CD4-positive, CD25-positive, alpha-beta regulatory T cell (primary cell): ENCODE data around the gene NIPAL3. TPM values are rescaled to one million over a fixed set of nuclear protein-coding genes. Genes with fewer than 3 reads are reported as not detected.

Experiments
- ATAC-seq, 2 donors: fragments of 150-1000 bp; cut with Tn5 transposase; one replicate each; pipeline ENCODE4 v1.10.0; 2021; ENCODE audit warnings: low read depth in 2 of 2, moderate number of reproducible peaks in 2 of 2, moderate library complexity in 1 of 2
- DNase-seq, 3 donors: peaks; one replicate each; pipeline versions ENCODE4 v3.0.0 to v3.0.0-alpha.2; 2012 to 2022; ENCODE audit warnings: mixed read lengths in 1 of 3
- H3K27ac ChIP-seq: one replicate; pipeline ENCODE4 v1.7.0; 2013; ENCODE audit warnings: mild to moderate bottlenecking, low read length; ENCODE audit not compliant: insufficient read depth, poor library complexity, severe bottlenecking
- H3K27me3 ChIP-seq: one replicate; pipeline ENCODE4 v1.7.0; 2013; ENCODE audit warnings: low read length; ENCODE audit not compliant: control insufficient read depth, insufficient read depth
- H3K36me3 ChIP-seq: one replicate; pipeline ENCODE4 v1.7.0; 2013; ENCODE audit warnings: mild to moderate bottlenecking, low read length, moderate library complexity; ENCODE audit not compliant: control insufficient read depth, insufficient read depth
- H3K4me1 ChIP-seq: 2 replicates; pipeline ENCODE4 v1.7.0; 2013; ENCODE audit warnings: mild to moderate bottlenecking, low read length; ENCODE audit not compliant: insufficient read depth, control insufficient read depth, poor library complexity, severe bottlenecking
- H3K4me3 ChIP-seq: one replicate; pipeline ENCODE4 v1.7.0; 2013; ENCODE audit warnings: low read depth, mild to moderate bottlenecking, low read length, moderate library complexity
- H3K9me3 ChIP-seq, 2 experiments: 1 replicate in 1 of 2; 2 replicates in 1 of 2; pipeline ENCODE4 v1.7.0; 2013; ENCODE audit warnings: low read length in 2 of 2, mild to moderate bottlenecking in 1 of 2, moderate library complexity in 1 of 2; ENCODE audit not compliant: control insufficient read depth in 2 of 2
- H3K27ac Mint-ChIP-seq, 3 donors: one replicate each; pipeline ENCODE4 v1.8.0; 2020 to 2022; ENCODE audit warnings: mild to moderate bottlenecking in 3 of 3, mixed read lengths in 3 of 3, moderate library complexity in 2 of 3
- H3K27me3 Mint-ChIP-seq: one replicate; pipeline ENCODE4 v1.8.0; 2022; ENCODE audit warnings: mild to moderate bottlenecking, mixed read lengths
- H3K36me3 Mint-ChIP-seq: one replicate; pipeline ENCODE4 v1.8.0; 2020; ENCODE audit warnings: mixed read lengths
- H3K4me1 Mint-ChIP-seq, 4 donors: one replicate each; pipeline ENCODE4 v1.8.0; 2020 to 2022; ENCODE audit warnings: mixed read lengths in 4 of 4, mild to moderate bottlenecking in 1 of 4
- H3K4me3 Mint-ChIP-seq, 4 donors: one replicate each; pipeline ENCODE4 v1.8.0; 2020 to 2022; ENCODE audit warnings: mild to moderate bottlenecking in 4 of 4, mixed read lengths in 4 of 4, moderate library complexity in 3 of 4
- H3K9me3 Mint-ChIP-seq, 7 donors: one replicate each; pipeline ENCODE4 v1.8.0; 2020 to 2022; ENCODE audit warnings: mixed read lengths in 7 of 7, mild to moderate bottlenecking in 3 of 7, moderate library complexity in 2 of 7
- polyA plus RNA-seq, 4 donors: library from polyadenylated mRNA; unstranded; fragments of 300-500 nt; fragmentation: Illumina TruSeq; gene quantifications; one replicate each; pipeline ENCODE4 v1.2.3, GENCODE V29; 2021
- total RNA-seq: library from RNA; stranded (reverse); gene quantifications from one replicate; pipeline ENCODE4 v1.2.3, GENCODE V29; 2022

NIPAL3 gene
- total and polyA plus RNA-seq, 5 donors from 2014 or later, result 57.0 to 70.2 (median 63.0) TPM

GRCh38 chr1:24392604-24392946 lies 23.0 kb upstream of the NIPAL3 start:
- Mint-ChIP-seq H3K9me3 (no peaks in the 10 kb centered on the region), H3K36me3 (peaks cover 3% of the 10 kb centered on the region), H3K27me3 (no peaks in the 10 kb centered on the region), H3K4me1 (peaks cover 25 to 34% (median 26%) of the 10 kb centered on the region in 4 donors), H3K27ac (peak overlapping the region; percentile 96 to 98 (median 98)), H3K4me3 (peak overlapping the region in 3 of 4 donors; percentile 85 to 89 (median 86))
- no peak for DNase-seq
- Histone ChIP-seq H3K27me3 (no peaks in the 10 kb centered on the region), H3K9me3 (no peaks in the 10 kb centered on the region), H3K27ac (peak overlapping the region; percentile 88), H3K36me3 (no peaks in the 10 kb centered on the region), H3K4me1 (peaks cover 29% of the 10 kb centered on the region), H3K4me3 (peak overlapping the region; percentile 88)
- no peak for ATAC-seq

- ATAC-seq, result no peak
- Histone ChIP-seq H3K4me3 (peak overlapping the region; percentile 8), H3K9me3 (no peaks in the 10 kb centered on the region), H3K36me3 (no peaks in the 10 kb centered on the region), H3K4me1 (peaks cover 29% of the 10 kb centered on the region), H3K27me3 (no peaks in the 10 kb centered on the region), H3K27ac (peak overlapping the region; percentile 88)
- DNase-seq, result peak in 2 of 3 donors; percentile 10 to 50
- Mint-ChIP-seq H3K9me3 (no peaks in the 10 kb centered on the region), H3K4me1 (peaks cover 25 to 34% (median 26%) of the 10 kb centered on the region in 4 donors), H3K36me3 (peaks cover 3% of the 10 kb centered on the region), H3K27me3 (no peaks in the 10 kb centered on the region), H3K27ac (peak overlapping the region; percentile 58 to 96 (median 88)), H3K4me3 (peak overlapping the region in 2 of 4 donors; percentile 14 to 85)
Observed at GRCh38 chr1:24392982-24393650, 22.5 kb upstream of the NIPAL3 start.

- Histone ChIP-seq H3K4me3 (no peak overlapping the region), H3K27ac (no peak overlapping the region), H3K36me3 (no peaks in the 10 kb centered on the region), H3K4me1 (peaks cover 29% of the 10 kb centered on the region), H3K9me3 (no peaks in the 10 kb centered on the region), H3K27me3 (no peaks in the 10 kb centered on the region)
- Mint-ChIP-seq H3K27me3 (no peaks in the 10 kb centered on the region), H3K4me3 (no peak overlapping the region), H3K27ac (peak overlapping the region in 2 of 3 donors; percentile 88 to 96), H3K36me3 (peaks cover 3% of the 10 kb centered on the region), H3K9me3 (no peaks in the 10 kb centered on the region), H3K4me1 (peaks cover 25 to 34% (median 26%) of the 10 kb centered on the region in 4 donors)
- ATAC-seq, result no peak
- no peak for DNase-seq
Observed at GRCh38 chr1:24393892-24394291, 21.7 kb upstream of the NIPAL3 start.

GRCh38 chr1:24400065-24400464 lies 15.5 kb upstream of the NIPAL3 start:
- no peaks in the 10 kb centered on the region for H3K27me3 Mint-ChIP-seq
- peaks cover 0 to 4% (median 1%) of the 10 kb centered on the region in 4 donors for H3K4me1 Mint-ChIP-seq
- Histone ChIP-seq H3K9me3 (no peaks in the 10 kb centered on the region), H3K4me3 (no peak overlapping the region), H3K36me3 (no peaks in the 10 kb centered on the region), H3K27ac (no peak overlapping the region), H3K4me1 (no peaks in the 10 kb centered on the region), H3K27me3 (no peaks in the 10 kb centered on the region)
- H3K9me3 Mint-ChIP-seq, result no peaks in the 10 kb centered on the region
- no peak overlapping the region for H3K4me3 Mint-ChIP-seq
- no peak for ATAC-seq
- DNase-seq, result no peak
- H3K36me3 Mint-ChIP-seq, result peaks cover 13% of the 10 kb centered on the region
- H3K27ac Mint-ChIP-seq, result no peak overlapping the region

- Mint-ChIP-seq H3K36me3 (peaks cover 13% of the 10 kb centered on the region), H3K27me3 (no peaks in the 10 kb centered on the region), H3K4me1 (peaks cover 0 to 4% (median 1%) of the 10 kb centered on the region in 4 donors), H3K27ac (no peak overlapping the region), H3K9me3 (no peaks in the 10 kb centered on the region), H3K4me3 (no peak overlapping the region)
- no peaks in the 10 kb centered on the region for H3K9me3 ChIP-seq
- H3K27me3 ChIP-seq, result no peaks in the 10 kb centered on the region
- no peak overlapping the region for H3K4me3 ChIP-seq
- H3K27ac ChIP-seq, result no peak overlapping the region
- DNase-seq (no peak), ATAC-seq (no peak)
- H3K36me3 ChIP-seq, result no peaks in the 10 kb centered on the region
- no peaks in the 10 kb centered on the region for H3K4me1 ChIP-seq
Observed at GRCh38 chr1:24403806-24404205, 11.8 kb upstream of the NIPAL3 start.

- H3K27ac ChIP-seq, result no peak overlapping the region
- no peak for DNase-seq
- H3K4me3 ChIP-seq, result no peak overlapping the region
- no peak for ATAC-seq
- H3K9me3 ChIP-seq, result no peaks in the 10 kb centered on the region
- H3K9me3 Mint-ChIP-seq, result no peaks in the 10 kb centered on the region
- H3K4me1 ChIP-seq, result no peaks in the 10 kb centered on the region
- no peaks in the 10 kb centered on the region for H3K27me3 ChIP-seq
- H3K36me3 ChIP-seq, result no peaks in the 10 kb centered on the region
- H3K27me3 Mint-ChIP-seq, result no peaks in the 10 kb centered on the region
- H3K36me3 Mint-ChIP-seq, result no peaks in the 10 kb centered on the region
- H3K4me3 Mint-ChIP-seq, result no peak overlapping the region
- H3K4me1 Mint-ChIP-seq, result peaks cover 0 to 8% (median 6%) of the 10 kb centered on the region in 4 donors
- H3K27ac Mint-ChIP-seq, result no peak overlapping the region
Observed at GRCh38 chr1:24406788-24407187, 8.8 kb upstream of the NIPAL3 start.

- Histone ChIP-seq H3K27me3 (no peaks in the 10 kb centered on the region), H3K27ac (no peak overlapping the region), H3K4me1 (peaks cover 7% of the 10 kb centered on the region), H3K4me3 (no peak overlapping the region), H3K9me3 (no peaks in the 10 kb centered on the region), H3K36me3 (no peaks in the 10 kb centered on the region)
- Mint-ChIP-seq H3K9me3 (no peaks in the 10 kb centered on the region), H3K4me3 (no peak overlapping the region), H3K4me1 (peaks cover 4 to 28% (median 18%) of the 10 kb centered on the region in 4 donors), H3K36me3 (no peaks in the 10 kb centered on the region), H3K27me3 (no peaks in the 10 kb centered on the region), H3K27ac (no peak overlapping the region)
- ATAC-seq (no peak), DNase-seq (no peak)
Observed at GRCh38 chr1:24409535-24409934, 6.1 kb upstream of the NIPAL3 start.

GRCh38 chr1:24410750-24411149 lies 4.9 kb upstream of the NIPAL3 start:
- no peaks in the 10 kb centered on the region for H3K36me3 ChIP-seq
- ATAC-seq (no peak), DNase-seq (no peak)
- H3K9me3 ChIP-seq, result no peaks in the 10 kb centered on the region
- Mint-ChIP-seq H3K4me3 (peak overlapping the region in 1 of 4 donors; percentile 56), H3K4me1 (peaks cover 8 to 40% (median 27%) of the 10 kb centered on the region in 4 donors), H3K27me3 (no peaks in the 10 kb centered on the region), H3K36me3 (no peaks in the 10 kb centered on the region), H3K9me3 (no peaks in the 10 kb centered on the region), H3K27ac (no peak overlapping the region)
- H3K4me1 ChIP-seq, result peaks cover 13% of the 10 kb centered on the region
- no peak overlapping the region for H3K27ac ChIP-seq
- no peak overlapping the region for H3K4me3 ChIP-seq
- no peaks in the 10 kb centered on the region for H3K27me3 ChIP-seq
